Nephron (organoid): ENCODE results near the gene SLC19A2.

Source experiments
- H3K27ac Mint-ChIP-seq, 3 experiments: 2 replicates each; pipeline ENCODE4 v1.8.0; 2020; ENCODE audit warnings: mixed read lengths in 3 of 3, mild to moderate bottlenecking in 2 of 3, moderate library complexity in 1 of 3
- H3K27me3 Mint-ChIP-seq: 2 replicates; pipeline ENCODE4 v1.8.0; 2021; ENCODE audit warnings: low read depth, mild to moderate bottlenecking, moderate library complexity, mixed read lengths
- H3K36me3 Mint-ChIP-seq: 2 replicates; pipeline ENCODE4 v1.8.0; 2020; ENCODE audit warnings: low read depth, mixed read lengths
- H3K4me1 Mint-ChIP-seq: 2 replicates; pipeline ENCODE4 v1.8.0; 2020; ENCODE audit warnings: mixed read lengths
- H3K4me3 Mint-ChIP-seq, 3 experiments: 2 replicates each; pipeline ENCODE4 v1.8.0; 2020; ENCODE audit warnings: mild to moderate bottlenecking in 3 of 3, mixed read lengths in 3 of 3, moderate library complexity in 2 of 3
- H3K9me3 Mint-ChIP-seq: 2 replicates; pipeline ENCODE4 v1.8.0; 2020; ENCODE audit warnings: mixed read lengths
- CTCF ChIP-seq, 3 experiments: fragments of 200-600 bp; sonication (generic); IDR thresholded peaks; one replicate each; pipeline ENCODE4 v1.5.0; 2021; ENCODE audit warnings: antibody characterized with exemption in 3 of 3; ENCODE audit not compliant: unreplicated experiment in 3 of 3

Gene SLC19A2

GRCh38 chr1:169457443-169457842 lies 28.3 kb downstream of the SLC19A2 start:
- H3K4me3 Mint-ChIP-seq = no peak overlapping the region
- peaks cover 7% of the 10 kb centered on the region for H3K9me3 Mint-ChIP-seq
- no peaks in the 10 kb centered on the region for H3K27me3 Mint-ChIP-seq
- no peaks in the 10 kb centered on the region for H3K36me3 Mint-ChIP-seq
- no peak overlapping the region for H3K27ac Mint-ChIP-seq
- no peaks in the 10 kb centered on the region for H3K4me1 Mint-ChIP-seq
- no peak for TF ChIP-seq CTCF (IDR thresholded peaks at IDR 0.05; ENCODE audit: unreplicated experiment in 3 of 3)

GRCh38 chr1:169456029-169456428 lies 29.7 kb downstream of the SLC19A2 start:
- no peak overlapping the region for H3K27ac Mint-ChIP-seq
- no peaks in the 10 kb centered on the region for H3K36me3 Mint-ChIP-seq
- H3K4me1 Mint-ChIP-seq = no peaks in the 10 kb centered on the region
- TF ChIP-seq CTCF (IDR thresholded peaks at IDR 0.05; ENCODE audit: unreplicated experiment in 3 of 3) = no peak
- peaks cover 7% of the 10 kb centered on the region for H3K9me3 Mint-ChIP-seq
- H3K4me3 Mint-ChIP-seq = no peak overlapping the region
- no peaks in the 10 kb centered on the region for H3K27me3 Mint-ChIP-seq

GRCh38 chr1:169452921-169453320 lies 32.8 kb downstream of the SLC19A2 start:
- no peaks in the 10 kb centered on the region for H3K36me3 Mint-ChIP-seq
- no peak overlapping the region for H3K27ac Mint-ChIP-seq
- H3K27me3 Mint-ChIP-seq = no peaks in the 10 kb centered on the region
- TF ChIP-seq CTCF (IDR thresholded peaks at IDR 0.05; ENCODE audit: unreplicated experiment in 3 of 3) = no peak
- H3K9me3 Mint-ChIP-seq = peaks cover 7% of the 10 kb centered on the region
- no peaks in the 10 kb centered on the region for H3K4me1 Mint-ChIP-seq
- H3K4me3 Mint-ChIP-seq = no peak overlapping the region

- Mint-ChIP-seq H3K4me3 (no peak overlapping the region), H3K27ac (no peak overlapping the region), H3K4me1 (no peaks in the 10 kb centered on the region), H3K9me3 (no peaks in the 10 kb centered on the region), H3K27me3 (peaks cover 3% of the 10 kb centered on the region), H3K36me3 (no peaks in the 10 kb centered on the region)
- TF ChIP-seq CTCF (IDR thresholded peaks at IDR 0.05; ENCODE audit: unreplicated experiment in 3 of 3) = no peak
Measured at GRCh38 chr1:169451218-169451824, 34.4 kb downstream of the SLC19A2 start.

GRCh38 chr1:169443923-169444322 lies 41.8 kb downstream of the SLC19A2 start:
- H3K36me3 Mint-ChIP-seq = no peaks in the 10 kb centered on the region
- peaks cover 9% of the 10 kb centered on the region for H3K27me3 Mint-ChIP-seq
- H3K4me1 Mint-ChIP-seq = no peaks in the 10 kb centered on the region
- H3K27ac Mint-ChIP-seq = no peak overlapping the region
- no peak overlapping the region for H3K4me3 Mint-ChIP-seq
- no peak for TF ChIP-seq CTCF (IDR thresholded peaks at IDR 0.05; ENCODE audit: unreplicated experiment in 3 of 3)
- H3K9me3 Mint-ChIP-seq = no peaks in the 10 kb centered on the region

- H3K27ac Mint-ChIP-seq = peak within 1 kb of the TSS; percentile 13 to 73 (median 16)
Measured at GRCh38 chr1:169427081-169427641, 58.6 kb downstream of the SLC19A2 start, which contains the start of gene CCDC181. Gene CCDC181, minus strand, starts transcription at chr1:169427474. Its CDS starts 2,547 bp downstream, at chr1:169424927.

More at GRCh38 chr1:169427081-169427641, 58.6 kb downstream of the SLC19A2 start, which contains the start of gene CCDC181:
- H3K9me3 Mint-ChIP-seq = no peaks in the 10 kb centered on the region
- peaks cover 6% of the 10 kb centered on the region for H3K27me3 Mint-ChIP-seq
- H3K4me1 Mint-ChIP-seq = peaks cover 10% of the 10 kb centered on the region
- H3K4me3 Mint-ChIP-seq = peak within 1 kb of the TSS; percentile 98 to 99 (median 98)
- no peak for TF ChIP-seq CTCF (IDR thresholded peaks at IDR 0.05; ENCODE audit: unreplicated experiment in 3 of 3)
- H3K36me3 Mint-ChIP-seq = peaks cover 2% of the 10 kb centered on the region
